GM23338 (cell line): ENCODE data around the gene NELFE. TPM values are rescaled to one million over a fixed set of nuclear protein-coding genes. Genes with fewer than 3 reads are reported as not detected.
"Not testable (repeated sequence)": the region's sequence is repeated elsewhere in the genome, so short reads cannot be mapped to it uniquely, and the experiment has no call there.

Experiments used
- ATAC-seq: fragments of 200-7000 bp; cut with Tn5 transposase; 3 replicates; pipeline ENCODE4 v1.9.1; 2020
- DNase-seq: peaks from one replicate; pipeline ENCODE4 v3.0.0-alpha.2; 2015; ENCODE audit warnings: low spot score
- H2AFZ ChIP-seq: fragments of 200-600 bp; sonication (generic); 2 replicates; pipeline ENCODE4 v1.8.0; 2016; ENCODE audit warnings: antibody characterized with exemption, mild to moderate bottlenecking, moderate library complexity
- H3F3A ChIP-seq: fragments of 200-600 bp; sonication (generic); replicated peaks from 2 replicates; pipeline ENCODE4 v1.8.0; 2017; ENCODE audit warnings: antibody characterized with exemption, mixed run types, low read depth
- H3K27ac ChIP-seq: fragments of 200-600 bp; sonication (generic); 2 replicates; pipeline ENCODE4 v1.6.1; 2016; ENCODE audit warnings: low read depth
- H3K27me3 ChIP-seq: fragments of 200-600 bp; sonication (generic); 2 replicates; pipeline ENCODE4 v1.8.0; 2016; ENCODE audit warnings: mild to moderate bottlenecking, mixed run types, moderate library complexity; ENCODE audit not compliant: insufficient read depth
- H3K36me3 ChIP-seq: fragments of 200-600 bp; sonication (generic); 2 replicates; pipeline ENCODE4 v1.8.0; 2016; ENCODE audit warnings: mild to moderate bottlenecking; ENCODE audit not compliant: insufficient read depth
- H3K4me1 ChIP-seq: fragments of 200-600 bp; sonication (generic); 2 replicates; pipeline ENCODE4 v1.8.0; 2016; ENCODE audit warnings: mild to moderate bottlenecking, moderate library complexity; ENCODE audit not compliant: insufficient read depth
- H3K4me2 ChIP-seq: fragments of 200-600 bp; sonication (generic); 2 replicates; pipeline ENCODE4 v1.7.1; 2017; ENCODE audit warnings: mixed run types
- H3K4me3 ChIP-seq: fragments of 200-600 bp; sonication (generic); 2 replicates; pipeline ENCODE4 v1.6.1; 2016; ENCODE audit warnings: mixed run types
- H3K79me2 ChIP-seq: fragments of 200-600 bp; sonication (generic); replicated peaks from 2 replicates; pipeline ENCODE4 v1.8.0; 2017; ENCODE audit warnings: mild to moderate bottlenecking; ENCODE audit not compliant: insufficient read depth
- H3K9me2 ChIP-seq: fragments of 200-600 bp; sonication (generic); 2 replicates; pipeline ENCODE4 v1.8.0; 2017; ENCODE audit not compliant: insufficient read depth
- H4K20me1 ChIP-seq: fragments of 200-600 bp; sonication (generic); replicated peaks from 2 replicates; pipeline ENCODE4 v1.8.0; 2017; ENCODE audit warnings: mild to moderate bottlenecking; ENCODE audit not compliant: insufficient read depth
- H3K27ac Mint-ChIP-seq: 2 replicates; pipeline ENCODE4 v1.8.0; 2020; ENCODE audit warnings: inconsistent platforms, mild to moderate bottlenecking, moderate library complexity, mixed read lengths
- H3K27me3 Mint-ChIP-seq: 3 replicates; pipeline ENCODE4 v1.8.0; 2022; ENCODE audit warnings: low read depth, mild to moderate bottlenecking, moderate library complexity, mixed read lengths, inconsistent platforms; ENCODE audit not compliant: insufficient read depth, poor library complexity
- H3K36me3 Mint-ChIP-seq: 3 replicates; pipeline ENCODE4 v1.8.0; 2021; ENCODE audit warnings: low read depth, mild to moderate bottlenecking, inconsistent platforms, moderate library complexity, mixed read lengths
- H3K4me1 Mint-ChIP-seq: 3 replicates; pipeline ENCODE4 v1.8.0; 2020; ENCODE audit warnings: mild to moderate bottlenecking, inconsistent platforms, mixed read lengths
- H3K4me3 Mint-ChIP-seq: 3 replicates; pipeline ENCODE4 v1.8.0; 2021; ENCODE audit warnings: moderate library complexity, mild to moderate bottlenecking, inconsistent platforms, mixed read lengths
- H3K9me3 Mint-ChIP-seq: 3 replicates; pipeline ENCODE4 v1.8.0; 2020; ENCODE audit warnings: moderate library complexity, mild to moderate bottlenecking, inconsistent platforms, mixed read lengths
- EZH2 ChIP-seq: fragments of 200-600 bp; sonication (generic); IDR thresholded peaks from one replicate; pipeline ENCODE4 v1.8.0; 2017; ENCODE audit warnings: antibody characterized with exemption, mild to moderate bottlenecking, low read depth; ENCODE audit not compliant: unreplicated experiment
- NANOG ChIP-seq: IDR thresholded peaks from 2 replicates; pipeline ENCODE4 v1.6.1; 2016; ENCODE audit warnings: antibody characterized with exemption, borderline replicate concordance
- REST ChIP-seq: IDR thresholded peaks from one replicate; pipeline ENCODE4 v1.6.1; 2018; ENCODE audit warnings: antibody characterized with exemption; ENCODE audit not compliant: unreplicated experiment
- STAT1 ChIP-seq: IDR thresholded peaks from one replicate; pipeline ENCODE4 v1.6.1; 2016; ENCODE audit warnings: antibody characterized with exemption; ENCODE audit not compliant: unreplicated experiment
- ZNF114 ChIP-seq: fragments of 250-450 bp; sonication (Bioruptor Pico); IDR thresholded peaks from 2 replicates; pipeline ENCODE4 v1.5.0; 2020; ENCODE audit warnings: mild to moderate bottlenecking, moderate library complexity
- ZNF331 ChIP-seq: fragments of 250-450 bp; sonication (Bioruptor Pico); IDR thresholded peaks from 2 replicates; pipeline ENCODE4 v1.5.0; 2020; ENCODE audit warnings: low read depth, mild to moderate bottlenecking, moderate library complexity
- ZNF462 ChIP-seq: fragments of 250-450 bp; sonication (Bioruptor Pico); IDR thresholded peaks from 2 replicates; pipeline ENCODE4 v1.5.0; 2020; ENCODE audit warnings: mild to moderate bottlenecking, moderate library complexity
- polyA plus RNA-seq: library from polyadenylated mRNA; unstranded; fragments of >200 nt; fragmentation: Nextera tagmentation; extraction: Ambion mirVana; gene quantifications from 2 replicates; pipeline ENCODE4 v1.2.1, GENCODE V29; 2016
- total RNA-seq: library from RNA; depleted of rRNA; stranded (reverse); fragments of >200 nt; shearing (Covaris generic); gene quantifications from 2 replicates; pipeline ENCODE4 v1.2.3, GENCODE V29; 2014

The NELFE gene
- total and polyA plus RNA-seq, 2 experiments from 2014 or later = 64.0 to 93.4 TPM

- not testable (repeated sequence) for H3K4me1 Mint-ChIP-seq, H3K4me2 ChIP-seq, H3K4me3 ChIP-seq, H3K4me3 Mint-ChIP-seq, H3K4me1 ChIP-seq, H3K27ac Mint-ChIP-seq, H3K27me3 ChIP-seq, H3K79me2 ChIP-seq, H4K20me1 ChIP-seq, H3K36me3 Mint-ChIP-seq, H3K36me3 ChIP-seq, H3F3A ChIP-seq, H2AFZ ChIP-seq, DNase-seq, ATAC-seq, H3K27ac ChIP-seq, H3K9me2 ChIP-seq
- H3K27me3 Mint-ChIP-seq = peaks cover 12% of the 10 kb centered on the region
- H3K9me3 Mint-ChIP-seq = peaks cover 11% of the 10 kb centered on the region; the same call in 2 of the 3 replicates
Observed at GRCh38 chr6:31932137-31932536, 26.6 kb downstream of the NELFE start.

GRCh38 chr6:31930962-31931361 is 27.8 kb downstream of the NELFE start:
- Mint-ChIP-seq H3K36me3 (no peaks in the 10 kb centered on the region), H3K27me3 (peaks cover 12% of the 10 kb centered on the region), H3K9me3 (peaks cover 11% of the 10 kb centered on the region; the same call in 2 of the 3 replicates), H3K4me3 (no peak overlapping the region), H3K4me1 (peaks cover 3% of the 10 kb centered on the region; the same call in 1 of the 3 replicates), H3K27ac (no peak overlapping the region)
- Histone ChIP-seq H3K4me1 (no peaks in the 10 kb centered on the region), H3K27me3 (no peaks in the 10 kb centered on the region), H3F3A (no peaks in the 10 kb centered on the region), H4K20me1 (no peaks in the 10 kb centered on the region), H3K36me3 (no peaks in the 10 kb centered on the region), H3K79me2 (no peaks in the 10 kb centered on the region), H3K4me3 (no peak overlapping the region), H3K27ac (no peak overlapping the region), H2AFZ (no peak overlapping the region), H3K9me2 (peaks cover 4% of the 10 kb centered on the region; the same call in 1 of the 2 replicates), H3K4me2 (no peak overlapping the region)
- TF ChIP-seq STAT1 = no peak
- no peak for TF ChIP-seq ZNF331
- DNase-seq = no peak
- no peak for ATAC-seq

- Histone ChIP-seq H3K36me3 (no peaks in the 10 kb centered on the region), H3K4me1 (no peaks in the 10 kb centered on the region), H3K27ac (no peak overlapping the region), H4K20me1 (no peaks in the 10 kb centered on the region), H3K9me2 (peaks cover 4% of the 10 kb centered on the region; the same call in 1 of the 2 replicates), H3F3A (no peaks in the 10 kb centered on the region), H3K4me2 (no peak overlapping the region), H2AFZ (no peak overlapping the region), H3K79me2 (no peaks in the 10 kb centered on the region), H3K4me3 (no peak overlapping the region), H3K27me3 (no peaks in the 10 kb centered on the region)
- TF ChIP-seq STAT1 (no peak), ZNF462 (CRISPR knock-in tag) (no peak), ZNF114 (no peak), EZH2 (no peak), NANOG (no peak), REST (no peak)
- no peak overlapping the region for H3K4me3 Mint-ChIP-seq
- H3K27ac Mint-ChIP-seq = no peak overlapping the region
- no peaks in the 10 kb centered on the region for H3K36me3 Mint-ChIP-seq
- H3K4me1 Mint-ChIP-seq = peaks cover 3% of the 10 kb centered on the region; the same call in 1 of the 3 replicates
- H3K27me3 Mint-ChIP-seq = peaks cover 12% of the 10 kb centered on the region
- peaks cover 10% of the 10 kb centered on the region; the same call in 2 of the 3 replicates for H3K9me3 Mint-ChIP-seq
- no peak for DNase-seq
- no peak for ATAC-seq
Observed at GRCh38 chr6:31928672-31928939, 30.2 kb downstream of the NELFE start.
